NCI-H2227 (cell line): Measurements from ENCODE around the gene OR52D1.

Experiments used
- DNase-seq: peaks from one replicate; lab custom pipeline; 2025; ENCODE audit not compliant: unreplicated experiment; lab: John Stamatoyannopoulos, UW

OR52D1 gene

GRCh38 chr11:5488385-5488784 lies at the start of gene OR52D1:
Gene OR52D1 (plus strand): TSS chr11:5488685. CDS start chr11:5488707, 22 bp downstream.
- DNase-seq = no peak

GRCh38 chr11:5441414-5441813 lies 47.1 kb upstream of the OR52D1 start, which contains the start of gene OR51I1:
Gene OR51I1 (minus strand): TSS chr11:5441514. CDS start chr11:5441514, 0 bp downstream.
- DNase-seq = no peak

GRCh38 chr11:5443835-5444393 lies 44.6 kb upstream of the OR52D1 start:
- DNase-seq = no peak

- no peak for DNase-seq
Measured at GRCh38 chr11:5449023-5449422, 39.5 kb upstream of the OR52D1 start, which contains the start of gene OR51I2. Gene OR51I2 (plus strand): TSS chr11:5449323. CDS start chr11:5453489, 4,166 bp downstream.

- no peak for DNase-seq
Measured at GRCh38 chr11:5449432-5449831, 39.1 kb upstream of the OR52D1 start.

- DNase-seq = no peak
Measured at GRCh38 chr11:5460983-5461621, 27.4 kb upstream of the OR52D1 start.

- no peak for DNase-seq
Measured at GRCh38 chr11:5467527-5467926, 21.0 kb upstream of the OR52D1 start.

GRCh38 chr11:5473921-5474320 lies 14.6 kb upstream of the OR52D1 start:
- DNase-seq = no peak

GRCh38 chr11:5476186-5476819 lies 12.2 kb upstream of the OR52D1 start:
- peak; percentile 40 for DNase-seq

- DNase-seq = no peak
Measured at GRCh38 chr11:5486003-5486402, 2.5 kb upstream of the OR52D1 start.

GRCh38 chr11:5486421-5486820 lies 2.1 kb upstream of the OR52D1 start:
- no peak for DNase-seq

GRCh38 chr11:5488798-5489399 lies 414 bp downstream of the OR52D1 start:
- no peak for DNase-seq

GRCh38 chr11:5489576-5490357 lies 1.3 kb downstream of the OR52D1 start:
- DNase-seq = no peak

GRCh38 chr11:5499671-5500070 lies 11.2 kb downstream of the OR52D1 start:
- DNase-seq = no peak

GRCh38 chr11:5500393-5500801 lies 11.9 kb downstream of the OR52D1 start:
- no peak for DNase-seq

- DNase-seq = no peak
Measured at GRCh38 chr11:5504403-5504921, 16.0 kb downstream of the OR52D1 start.

GRCh38 chr11:5505363-5506048 lies 17.0 kb downstream of the OR52D1 start:
- no peak for DNase-seq

GRCh38 chr11:5507177-5507932 lies 18.9 kb downstream of the OR52D1 start:
- DNase-seq = no peak

GRCh38 chr11:5507933-5508305 lies 19.4 kb downstream of the OR52D1 start:
- DNase-seq = no peak

GRCh38 chr11:5508605-5509004 lies 20.1 kb downstream of the OR52D1 start:
- DNase-seq = no peak
